DMS53 treated with DMSO at 0.1 percent for 48 hours (cell line): ENCODE measurements around the gene KANK4.
"Not testable (repeated sequence)": the region's sequence is repeated elsewhere in the genome, so short reads cannot be mapped to it uniquely, and the experiment has no call there.

Source experiments
- DNase-seq: peaks from one replicate; lab custom pipeline; 2025; ENCODE audit not compliant: unreplicated experiment; lab: John Stamatoyannopoulos, UW

The KANK4 gene

DNA sequence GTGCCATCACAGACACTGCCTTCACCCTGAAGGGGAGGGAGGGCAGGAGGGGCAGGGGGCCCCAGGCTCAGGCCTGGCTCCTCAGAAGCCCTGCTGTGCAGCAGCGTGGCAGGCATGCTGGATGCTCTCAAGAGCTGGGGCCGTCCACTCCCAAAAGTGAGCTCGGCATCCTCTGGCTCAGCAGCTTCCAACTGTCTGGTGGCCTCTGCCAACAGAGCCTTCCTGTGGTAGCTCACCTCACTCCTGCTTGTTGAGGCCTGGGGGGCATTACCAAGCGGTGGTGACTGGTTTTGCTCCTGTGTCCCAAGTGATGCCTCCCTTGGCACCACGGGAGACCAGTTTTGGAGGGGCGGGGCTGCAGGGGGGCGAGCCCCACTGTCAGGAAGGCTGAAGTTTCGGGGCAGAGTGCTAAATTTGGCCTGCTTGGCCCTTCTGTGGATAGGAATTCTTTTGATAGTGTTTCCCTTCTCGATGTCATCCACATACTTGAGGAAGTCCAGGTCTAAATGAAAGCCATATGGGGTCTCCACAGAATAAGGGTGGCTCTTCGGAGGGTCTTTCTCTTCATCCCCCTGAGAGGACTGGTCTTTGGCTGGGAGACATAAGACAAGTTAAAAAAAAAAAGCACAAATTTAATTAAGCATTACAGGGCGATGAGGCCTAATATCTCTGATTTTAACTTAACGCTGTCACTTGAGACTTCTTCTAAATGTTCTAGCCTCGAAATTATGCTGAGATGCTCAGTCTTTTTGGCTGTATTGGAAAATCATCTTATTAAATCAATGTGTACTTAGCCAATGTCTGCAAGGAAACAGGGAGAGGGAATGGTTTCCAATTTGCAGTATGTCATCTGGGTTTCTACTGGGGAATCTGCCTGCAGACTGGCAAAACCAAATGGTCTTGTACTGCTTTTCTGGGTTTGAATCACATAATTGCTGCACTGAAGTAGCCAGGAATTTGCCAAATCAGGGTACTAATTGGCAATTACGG is 44.4 kb downstream of the KANK4 start:
- DNase-seq: no peak

DNA sequence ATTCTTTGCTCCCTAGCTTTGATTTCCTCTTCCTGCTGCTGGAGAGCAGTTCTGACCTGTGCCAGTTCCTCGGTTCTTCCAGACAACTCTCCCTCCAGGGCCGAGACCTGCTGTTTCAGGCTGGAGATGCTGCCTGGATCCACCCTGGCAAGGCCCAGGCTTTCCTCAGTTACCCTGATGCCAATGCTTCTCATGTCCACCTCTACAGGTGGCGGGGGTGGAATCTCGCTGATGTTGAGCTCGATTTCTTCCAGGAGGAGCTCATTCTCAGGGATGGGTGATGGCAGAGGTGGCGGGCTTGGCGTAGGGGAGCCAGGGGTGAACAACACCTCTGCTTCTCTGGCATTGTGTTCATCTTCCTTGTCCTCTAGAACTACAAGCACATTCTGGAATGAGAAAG is 45.3 kb downstream of the KANK4 start:
- no peak for DNase-seq

DNA sequence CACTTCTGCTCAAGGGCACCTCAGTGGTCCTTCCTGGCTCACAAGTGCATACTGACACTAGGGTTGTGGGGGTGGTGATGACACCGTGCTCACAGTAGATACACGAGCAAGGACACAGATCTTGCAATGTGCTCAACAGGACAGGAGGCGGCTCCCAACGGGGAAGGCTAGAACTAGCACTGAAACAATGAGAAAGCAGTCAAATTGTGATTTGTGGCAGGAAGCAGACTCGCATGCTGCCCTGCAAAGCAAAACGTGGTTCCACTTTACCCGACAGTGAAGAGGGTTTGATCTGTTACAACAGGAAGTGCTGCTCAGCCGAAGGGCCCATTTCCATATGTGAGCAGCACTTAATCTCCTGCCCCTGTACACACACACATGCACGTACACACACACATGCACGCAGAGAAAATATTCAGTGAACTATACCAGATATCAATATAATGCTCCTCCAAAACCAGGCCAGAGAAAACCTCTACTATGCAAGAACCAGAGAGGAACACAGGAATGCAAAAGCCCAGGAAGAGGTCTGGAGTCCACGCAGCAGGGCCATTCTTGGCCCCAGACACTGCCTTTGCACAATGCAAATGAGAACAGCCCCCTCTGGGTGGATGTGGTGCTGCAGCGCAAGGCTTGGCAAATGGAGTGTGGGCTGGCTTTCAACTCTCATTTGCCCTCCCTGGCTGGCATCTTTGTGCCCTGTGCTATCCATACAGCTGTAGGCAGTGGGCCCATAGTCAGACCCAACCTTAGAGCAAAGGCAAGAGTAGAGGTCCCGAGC is 47.1 kb downstream of the KANK4 start:
- no peak for DNase-seq

- DNase-seq: no peak
Observed at GRCh38 chr1:62271134-62271533, 48.1 kb downstream of the KANK4 start.

GRCh38 chr1:62269851-62270495 is 49.3 kb downstream of the KANK4 start:
- DNase-seq: no peak

GRCh38 chr1:62269439-62269838 is 49.8 kb downstream of the KANK4 start:
- DNase-seq: no peak

DNA sequence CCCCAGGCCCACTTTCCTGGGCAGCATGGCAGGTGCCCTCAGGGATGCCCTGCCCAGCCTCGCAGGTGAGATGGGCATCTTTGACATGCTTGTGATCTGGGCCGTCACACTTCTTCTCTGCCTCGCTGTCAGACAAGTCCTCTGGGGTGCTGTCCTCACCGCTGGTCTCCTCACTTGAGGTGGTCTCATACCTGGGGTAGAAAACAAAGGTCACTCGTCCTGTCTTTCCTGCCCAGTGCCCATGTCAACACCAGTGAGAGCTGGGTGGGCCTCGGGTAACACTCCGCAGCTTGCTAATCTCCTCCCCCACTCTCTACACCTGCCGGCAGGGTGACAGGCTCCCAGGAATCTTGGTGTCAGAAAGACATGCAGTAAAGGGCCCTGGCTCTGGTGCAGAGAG is 50.9 kb downstream of the KANK4 start:
- no peak for DNase-seq

DNA sequence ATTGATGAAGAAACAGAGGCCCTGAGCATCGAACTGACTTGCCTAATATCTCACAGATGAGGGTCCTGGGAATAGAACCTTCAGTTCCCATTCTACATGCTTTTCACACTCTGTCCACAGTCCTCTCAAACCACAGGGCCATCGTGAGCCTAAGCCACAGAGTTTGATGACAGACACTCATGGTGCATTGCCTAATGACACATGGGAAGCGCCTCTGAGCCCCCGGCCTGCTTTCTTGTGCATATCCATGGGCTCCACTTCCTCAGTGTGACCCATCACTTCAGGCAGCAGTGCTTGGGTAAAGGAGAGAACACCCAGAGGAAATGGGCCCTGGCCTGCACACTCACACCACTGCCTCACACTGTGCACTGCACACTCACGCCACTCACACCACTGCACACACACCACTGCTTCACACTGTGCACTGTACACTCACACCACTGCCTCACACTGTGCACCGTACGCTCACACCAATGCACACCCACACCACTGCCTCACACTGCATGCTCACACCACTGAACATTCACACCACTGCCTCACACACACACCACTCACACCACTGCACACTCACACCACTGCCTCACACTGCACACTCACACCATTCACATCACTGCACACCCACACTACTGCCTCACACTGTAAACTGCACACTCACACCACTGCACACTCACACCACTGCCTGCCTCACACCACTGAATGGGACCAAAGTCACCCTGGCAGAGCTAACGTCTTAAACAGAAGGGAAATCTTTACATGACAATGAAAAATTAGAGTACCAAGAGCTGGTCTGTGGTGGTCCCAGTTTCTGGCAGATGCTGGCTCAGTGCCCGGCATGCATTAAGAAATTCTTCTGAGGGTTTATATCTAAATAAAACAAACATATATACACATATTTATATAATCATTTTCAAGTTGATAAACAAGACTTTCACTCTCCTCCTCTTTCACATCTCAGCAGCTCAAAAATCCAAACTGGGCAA is 53.0 kb downstream of the KANK4 start:
- no peak for DNase-seq

DNA sequence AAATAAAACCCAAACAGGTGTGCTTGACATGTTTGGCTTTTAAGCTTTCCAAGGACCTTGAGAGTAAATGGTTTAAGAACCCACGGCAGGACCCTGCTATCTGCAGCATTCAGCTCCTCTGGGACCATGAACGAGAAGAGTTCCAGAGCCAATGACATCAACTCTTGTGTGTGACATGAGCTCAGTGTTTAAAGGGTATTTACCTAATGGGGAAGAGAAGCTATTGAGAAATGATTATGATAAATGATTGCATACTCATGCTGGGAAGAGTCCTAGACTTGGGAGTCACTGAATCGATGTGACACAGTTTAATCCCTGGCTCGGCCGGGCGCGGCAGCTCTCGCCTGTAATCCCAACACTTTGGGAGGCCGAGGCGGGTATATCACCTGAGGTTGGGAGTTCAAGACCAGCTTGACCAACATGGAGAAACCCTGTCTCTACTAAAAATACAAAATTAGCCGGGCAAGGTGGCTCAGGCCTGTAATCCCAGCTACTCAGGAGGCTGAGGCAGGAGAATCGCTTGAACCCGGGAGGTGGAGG is 55.4 kb downstream of the KANK4 start:
- DNase-seq: no peak

DNA sequence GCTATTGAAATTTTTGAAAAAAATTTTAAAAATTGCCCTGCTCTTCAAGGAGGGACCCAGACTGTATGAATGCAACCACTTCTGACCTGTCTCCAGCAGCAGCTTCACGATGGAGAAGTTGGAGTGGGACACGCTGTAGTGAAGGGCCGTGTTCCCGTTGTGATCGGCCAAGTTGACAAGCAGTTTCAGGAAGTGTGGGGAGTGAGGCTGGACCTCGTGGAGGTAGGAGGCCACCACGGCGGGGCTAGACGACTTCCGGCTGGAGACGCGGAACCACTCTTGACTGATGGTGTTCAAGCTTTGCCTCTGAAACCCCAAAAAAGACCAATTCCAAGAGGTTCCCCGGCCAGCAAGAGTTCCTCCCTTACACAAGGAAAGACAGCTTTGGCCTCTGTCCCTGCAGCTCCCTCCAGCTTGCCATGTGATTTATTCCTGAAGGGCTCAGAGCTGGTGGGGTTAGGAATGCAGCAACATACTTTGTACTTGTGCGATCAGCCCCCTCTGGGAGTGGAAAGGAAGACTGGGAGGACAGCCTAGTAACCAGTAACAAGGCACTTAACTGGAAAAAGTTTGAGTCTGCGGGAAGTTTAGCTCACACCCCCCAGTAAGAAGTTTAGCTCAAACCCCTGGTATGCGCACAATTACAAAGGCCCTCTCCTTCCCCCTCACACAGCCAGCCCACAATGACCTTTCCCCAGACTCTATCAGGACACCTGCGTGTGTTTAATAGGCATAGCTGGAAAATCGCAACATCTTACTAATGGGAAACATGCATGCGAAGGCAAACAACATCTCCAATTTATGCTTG is 56.0 kb downstream of the KANK4 start:
- DNase-seq: no peak

DNA sequence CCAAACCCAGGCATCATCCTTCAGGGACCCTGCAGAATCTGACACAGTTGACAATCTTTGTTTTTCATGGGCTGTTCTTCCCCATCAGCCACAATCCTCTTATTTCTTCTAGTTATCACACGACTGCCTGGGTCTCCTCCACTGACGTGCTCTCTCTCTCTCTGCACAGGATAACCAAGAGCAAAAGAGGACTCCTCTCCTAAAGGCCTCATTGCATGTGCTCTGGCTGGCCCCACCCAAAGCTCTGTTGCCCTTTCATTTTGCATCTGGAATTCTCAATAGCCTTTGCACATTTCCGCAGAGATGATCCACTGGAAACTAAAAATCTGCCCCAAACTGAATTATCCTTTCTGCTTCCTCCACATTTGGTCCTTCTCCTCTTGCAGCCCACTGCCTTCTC is 58.5 kb downstream of the KANK4 start:
- no peak for DNase-seq

DNA sequence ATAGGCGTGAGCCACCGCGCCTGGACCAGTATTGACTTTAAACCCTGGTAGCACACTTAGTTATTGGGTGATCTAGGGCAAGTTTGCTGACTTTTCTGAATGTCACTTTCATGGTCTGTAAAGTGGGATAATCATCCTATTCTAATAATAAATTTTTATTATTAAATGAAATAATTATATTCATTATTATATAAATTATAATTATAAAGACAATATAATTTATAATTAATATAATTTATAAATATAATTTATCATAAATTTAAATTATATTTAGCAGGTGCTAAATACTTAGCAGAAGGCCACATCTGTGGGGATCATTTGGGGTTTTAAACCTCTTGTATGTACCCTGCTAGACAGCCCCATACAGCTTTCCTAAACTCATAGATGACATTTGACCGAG is 59.7 kb downstream of the KANK4 start:
- DNase-seq: no peak

DNA sequence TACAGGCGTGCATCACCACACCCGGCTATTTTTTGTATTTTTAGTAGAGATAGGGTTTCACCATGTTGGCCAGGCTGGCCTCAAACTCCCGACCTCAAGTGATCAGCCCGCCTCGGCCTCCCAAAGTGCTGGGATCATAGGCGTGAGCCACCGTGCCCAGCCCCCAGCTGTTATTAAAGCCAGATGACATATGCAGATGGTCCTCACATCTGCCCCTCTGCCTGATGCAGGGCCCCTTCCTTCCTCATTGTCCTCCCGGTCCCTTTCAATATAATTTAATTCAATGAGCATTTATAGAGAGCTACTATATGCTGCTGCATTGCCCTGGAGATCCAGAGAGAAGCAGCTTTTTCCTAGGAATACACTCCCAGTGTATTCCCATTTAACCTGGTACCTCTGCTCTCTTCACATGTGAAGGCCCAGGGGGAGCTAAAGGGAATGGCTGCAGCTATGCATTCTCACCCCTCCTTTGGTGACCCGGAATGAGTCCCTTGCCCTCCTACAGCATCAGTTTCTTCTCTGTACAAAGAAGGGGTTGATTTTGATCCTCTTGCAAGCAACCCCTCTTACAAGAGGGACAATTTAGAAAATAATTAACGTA is 69.0 kb downstream of the KANK4 start:
- DNase-seq: no peak

DNA sequence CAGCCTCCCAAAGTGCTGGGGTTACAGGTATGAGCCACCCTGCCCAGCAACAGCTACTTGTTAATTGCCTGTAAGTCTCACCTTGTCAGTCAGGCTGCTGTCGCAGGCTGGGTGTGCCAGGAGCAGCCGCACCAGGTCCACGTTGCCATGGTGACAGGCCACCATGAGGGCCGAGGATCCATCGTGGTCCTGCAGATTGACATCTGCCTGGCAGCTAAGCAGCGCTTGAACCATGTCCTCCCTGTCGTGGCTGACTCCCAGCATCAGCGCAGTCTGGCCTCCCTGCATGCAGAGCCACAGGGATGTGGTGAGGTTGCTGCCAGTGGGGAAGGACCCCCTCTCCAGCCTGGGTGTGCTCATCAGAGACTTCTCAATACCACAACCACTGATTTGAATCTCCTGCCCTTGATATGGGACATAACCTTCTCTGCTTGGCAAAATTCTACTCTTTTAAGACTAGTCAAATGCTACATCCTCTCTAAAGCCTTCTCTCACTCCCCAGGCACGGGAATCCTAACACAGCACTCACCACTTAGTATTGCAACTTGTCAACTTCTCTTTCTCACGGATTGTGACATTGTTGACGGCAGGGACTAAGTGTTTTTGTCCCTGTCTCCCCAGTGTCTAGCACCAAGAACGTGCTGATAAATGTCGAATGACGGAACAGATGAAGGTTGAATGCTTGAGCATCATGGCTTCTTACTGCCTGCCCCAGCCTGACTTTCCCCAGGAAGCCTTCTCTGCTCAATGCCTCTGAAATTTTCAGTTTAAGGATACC is 71.7 kb downstream of the KANK4 start:
- no peak for DNase-seq

- no peak for DNase-seq
Observed at GRCh38 chr1:62245201-62245600, 74.0 kb downstream of the KANK4 start.

GRCh38 chr1:62244380-62244779 is 74.9 kb downstream of the KANK4 start:
- DNase-seq: not testable (repeated sequence)

- DNase-seq: peak; percentile 93
Observed at GRCh38 chr1:62241371-62242131, 77.7 kb downstream of the KANK4 start.
